SK-N-SH (cell line): ENCODE measurements around the gene NPAT. TPM values are rescaled to one million over a fixed set of nuclear protein-coding genes. Genes with fewer than 3 reads are reported as not detected.

Experiments
- CTCF ChIA-PET: fragments of 300-600, 350-600 bp; formaldehyde crosslinking; extraction: SDS; loops from one replicate; lab custom pipeline; 2021; lab: Yijun Ruan, JAX
- POLR2A ChIA-PET: fragments of 350-600 bp; sonication (Branson Sonifier 250); formaldehyde crosslinking; extraction: SDS; loops from one replicate; lab custom pipeline; 2020; ENCODE audit warnings: antibody characterized with exemption, inconsistent platforms; lab: Yijun Ruan, JAX
- DNase-seq: peaks from one replicate; pipeline ENCODE4 v3.0.0; 2012
- H2AFZ ChIP-seq: fragments of 200-600 bp; sonication (generic); 2 replicates; pipeline ENCODE4 v1.8.1; 2016; ENCODE audit warnings: antibody characterized with exemption, mild to moderate bottlenecking, low read depth
- H3F3A ChIP-seq: fragments of 200-600 bp; sonication (generic); replicated peaks from 2 replicates; pipeline ENCODE3; 2016; ENCODE audit warnings: antibody characterized with exemption, mild to moderate bottlenecking; ENCODE audit not compliant: insufficient read depth
- H3K27ac ChIP-seq, 2 experiments: fragments of 200-500 bp in 1 of 2; fragments of 200-600 bp in 1 of 2; sonication (Bioruptor generic) in 1 of 2; sonication (generic), shearing (Covaris generic) in 1 of 2; 2 replicates each; pipeline versions ENCODE4 v1.5.1 to v1.6.1; 2014 to 2016; ENCODE audit warnings: low read depth in 2 of 2, inconsistent platforms in 1 of 2, low read length in 1 of 2, mild to moderate bottlenecking in 1 of 2, mixed read lengths in 1 of 2
- H3K27me3 ChIP-seq: fragments of 200-600 bp; sonication (generic), shearing (Covaris generic); 2 replicates; pipeline ENCODE4 v1.6.1; 2016; ENCODE audit warnings: mixed run types; ENCODE audit not compliant: insufficient read depth
- H3K36me3 ChIP-seq, 2 experiments: fragments of 200-500 bp in 1 of 2; fragments of 200-600 bp in 1 of 2; sonication (Bioruptor generic) in 1 of 2; sonication (generic) in 1 of 2; replicated peaks in 1 of 2; 2 replicates each; pipeline versions ENCODE3 to v1.5.1; 2014 to 2016; ENCODE audit warnings: low read length in 1 of 2, mild to moderate bottlenecking in 1 of 2; ENCODE audit not compliant: insufficient read depth in 2 of 2, control insufficient read depth in 1 of 2
- H3K4me1 ChIP-seq, 2 experiments: fragments of 200-500 bp in 1 of 2; fragments of 200-600 bp in 1 of 2; sonication (Bioruptor generic) in 1 of 2; sonication (generic), shearing (Covaris generic) in 1 of 2; 2 replicates each; pipeline versions ENCODE4 v1.5.1 to v1.6.1; 2014 to 2016; ENCODE audit warnings: low read depth in 1 of 2, low read length in 1 of 2, mixed run types in 1 of 2; ENCODE audit not compliant: insufficient read depth in 2 of 2, control insufficient read depth in 1 of 2
- H3K4me2 ChIP-seq: fragments of 200-600 bp; sonication (generic), shearing (Covaris generic); 2 replicates; pipeline ENCODE4 v1.6.1; 2017; ENCODE audit warnings: mixed run types
- H3K4me3 ChIP-seq, 2 experiments: fragments of 200-500 bp in 1 of 2; fragments of 200-600 bp in 1 of 2; sonication (Bioruptor generic) in 1 of 2; sonication (generic), shearing (Covaris generic) in 1 of 2; 2 replicates each; pipeline versions ENCODE4 v1.5.1 to v1.8.1; 2014 to 2016; ENCODE audit warnings: low read depth in 2 of 2, inconsistent platforms in 1 of 2, low read length in 1 of 2, mild to moderate bottlenecking in 1 of 2, mixed read lengths in 1 of 2, moderate library complexity in 1 of 2
- H3K79me2 ChIP-seq: fragments of 200-600 bp; sonication (generic); 2 replicates; pipeline ENCODE4 v1.8.1; 2017; ENCODE audit warnings: mild to moderate bottlenecking; ENCODE audit not compliant: insufficient read depth
- H3K9ac ChIP-seq: fragments of 200-600 bp; sonication (generic); 2 replicates; pipeline ENCODE4 v1.6.1; 2017; ENCODE audit warnings: mixed run types
- H3K9me2 ChIP-seq: fragments of 200-600 bp; sonication (generic); 2 replicates; pipeline ENCODE4 v1.6.1; 2017; ENCODE audit warnings: mixed run types
- H3K9me3 ChIP-seq: fragments of 200-600 bp; sonication (generic); 2 replicates; pipeline ENCODE4 v1.6.1; 2017; ENCODE audit warnings: mixed run types, mild to moderate bottlenecking, moderate library complexity
- H4K20me1 ChIP-seq: fragments of 200-600 bp; sonication (generic); 2 replicates; pipeline ENCODE4 v1.6.1; 2017; ENCODE audit warnings: mild to moderate bottlenecking, mixed run types; ENCODE audit not compliant: insufficient read depth
- CHD2 ChIP-seq: fragments of 150-350 bp; IDR thresholded peaks from 2 replicates; pipeline ENCODE4 v1.6.1; 2018; ENCODE audit warnings: low read length; ENCODE audit not compliant: partially characterized antibody
- ELF1 ChIP-seq: IDR thresholded peaks from 2 replicates; pipeline ENCODE4 v1.4.0; 2012
- EZH2phosphoT487 ChIP-seq: fragments of 200-600 bp; sonication (generic); IDR thresholded peaks from 2 replicates; pipeline ENCODE4 v1.6.1; 2017; ENCODE audit warnings: low read depth, mixed run types, mild to moderate bottlenecking, antibody characterized with exemption, moderate library complexity, borderline replicate concordance
- FOSL2 ChIP-seq: IDR thresholded peaks from 2 replicates; pipeline ENCODE4 v1.4.0; 2012; ENCODE audit warnings: low read depth, mild to moderate bottlenecking, moderate library complexity, borderline replicate concordance
- FOXJ3 ChIP-seq: sonication (generic); formaldehyde crosslinking; IDR thresholded peaks from 2 replicates; pipeline ENCODE4 v1.5.1; 2020; ENCODE audit warnings: mild to moderate bottlenecking, missing genetic modification reagents
- GABPA ChIP-seq: IDR thresholded peaks from 2 replicates; pipeline ENCODE4 v1.4.0; 2012; ENCODE audit warnings: low read depth, mild to moderate bottlenecking
- GATA2 ChIP-seq: sonication (generic); formaldehyde crosslinking; IDR thresholded peaks from 2 replicates; pipeline ENCODE4 v1.5.0; 2020; ENCODE audit warnings: mild to moderate bottlenecking, missing genetic modification reagents
- JUND ChIP-seq: IDR thresholded peaks from 2 replicates; pipeline ENCODE4 v1.4.0; 2012
- MXI1 ChIP-seq: IDR thresholded peaks from 2 replicates; pipeline ENCODE4 v1.6.1; 2012; ENCODE audit warnings: mild to moderate bottlenecking, low read depth, low read length, improper control_type of control experiment
- POLR2AphosphoS5 ChIP-seq: IDR thresholded peaks from 2 replicates; pipeline ENCODE4 v1.6.1; 2012; ENCODE audit warnings: low read depth, low read length
- RAD21 ChIP-seq: IDR thresholded peaks from 2 replicates; pipeline ENCODE4 v1.6.1; 2012; ENCODE audit warnings: mild to moderate bottlenecking, low read length
- RCOR1 ChIP-seq: fragments of 150-350 bp; IDR thresholded peaks from 2 replicates; pipeline ENCODE4 v1.6.1; 2017; ENCODE audit warnings: antibody characterized with exemption, low read length
- RXRA ChIP-seq: IDR thresholded peaks from 2 replicates; pipeline ENCODE4 v1.4.0; 2012; ENCODE audit warnings: low read depth, mild to moderate bottlenecking, borderline replicate concordance
- SIN3A ChIP-seq: IDR thresholded peaks from 2 replicates; pipeline ENCODE4 v1.6.1; 2012; ENCODE audit warnings: low read depth, mild to moderate bottlenecking, low read length, moderate library complexity, borderline replicate concordance
- SMC3 ChIP-seq: IDR thresholded peaks from 2 replicates; pipeline ENCODE4 v1.6.1; 2012; ENCODE audit warnings: low read depth, low read length, improper control_type of control experiment
- TEAD4 ChIP-seq: IDR thresholded peaks from 2 replicates; pipeline ENCODE4 v1.4.0; 2012; ENCODE audit warnings: mild to moderate bottlenecking, borderline replicate concordance; ENCODE audit not compliant: insufficient read depth
- WGBS: methylation state at CpG from one replicate; pipeline ENCODE4 v1.1.6; 2017; ENCODE audit warnings: low lambda C conversion rate; 5-methylcytosine and 5-hydroxymethylcytosine counted together
- polyA plus RNA-seq, 3 experiments: library from polyadenylated mRNA; depleted of rRNA; stranded (reverse); fragments of >200 nt; gene quantifications; 2 replicates each; pipeline ENCODE4 v1.2.3, GENCODE V29; 2012
- TF ChIP-seq, protein P1 (sequence below): IDR thresholded peaks from 2 replicates; pipeline ENCODE4 v1.4.0; 2012; ENCODE audit warnings: low read depth
- TF ChIP-seq, protein P2 (sequence below): IDR thresholded peaks from 2 replicates; pipeline ENCODE4 v1.6.1; 2012; ENCODE audit warnings: mild to moderate bottlenecking, low read depth, low read length, moderate library complexity
- TF ChIP-seq, protein P3 (sequence below): IDR thresholded peaks from 2 replicates; pipeline ENCODE4 v1.4.0; 2012; ENCODE audit warnings: low read depth, borderline replicate concordance
- TF ChIP-seq, protein P4 (sequence below): fragments of 150-350 bp; IDR thresholded peaks from 2 replicates; pipeline ENCODE4 v1.6.1; 2017; ENCODE audit warnings: antibody characterized with exemption, low read length, low read depth, borderline replicate concordance
- TF ChIP-seq, protein P5 (sequence below): fragments of 150-350 bp; IDR thresholded peaks from 2 replicates; pipeline ENCODE4 v1.6.1; 2016; ENCODE audit warnings: mild to moderate bottlenecking, low read depth, low read length

The NPAT gene
- polyA plus RNA-seq (2012; rRNA removed) = 2.1 and 3.0 TPM in 2 replicates
- 3.0 and 3.2 TPM in 2 replicates for polyA plus RNA-seq (2012; cell fraction: cytosol; rRNA removed)
- 2.3 and 4.5 TPM in 2 replicates for polyA plus RNA-seq (2012; cell fraction: nucleus; rRNA removed)

DNA sequence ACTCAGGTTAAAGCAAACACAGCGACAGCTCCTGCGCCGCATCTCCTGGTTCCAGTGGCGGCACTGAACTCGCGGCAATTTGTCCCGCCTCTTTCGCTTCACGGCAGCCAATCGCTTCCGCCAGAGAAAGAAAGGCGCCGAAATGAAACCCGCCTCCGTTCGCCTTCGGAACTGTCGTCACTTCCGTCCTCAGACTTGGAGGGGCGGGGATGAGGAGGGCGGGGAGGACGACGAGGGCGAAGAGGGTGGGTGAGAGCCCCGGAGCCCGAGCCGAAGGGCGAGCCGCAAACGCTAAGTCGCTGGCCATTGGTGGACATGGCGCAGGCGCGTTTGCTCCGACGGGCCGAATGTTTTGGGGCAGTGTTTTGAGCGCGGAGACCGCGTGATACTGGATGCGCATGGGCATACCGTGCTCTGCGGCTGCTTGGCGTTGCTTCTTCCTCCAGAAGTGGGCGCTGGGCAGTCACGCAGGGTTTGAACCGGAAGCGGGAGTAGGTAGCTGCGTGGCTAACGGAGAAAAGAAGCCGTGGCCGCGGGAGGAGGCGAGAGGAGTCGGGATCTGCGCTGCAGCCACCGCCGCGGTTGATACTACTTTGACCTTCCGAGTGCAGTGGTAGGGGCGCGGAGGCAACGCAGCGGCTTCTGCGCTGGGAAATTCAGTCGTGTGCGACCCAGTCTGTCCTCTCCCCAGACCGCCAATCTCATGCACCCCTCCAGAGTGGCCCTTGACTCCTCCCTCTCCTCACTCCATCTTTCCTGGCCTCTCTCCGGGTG, at the start of gene NPAT, which contains the start of gene ATM:
TSS of gene NPAT (minus strand) at position 65 of the 774 bp plus-strand sequence. CDS start 102 bp downstream, outside the sequence.
TSS of gene ATM (plus strand) at position 494 of the 774 bp plus-strand sequence. CDS start 4,558 bp downstream, outside the sequence.
- H3F3A ChIP-seq = peaks cover 9% of the 10 kb centered on the region
- peaks cover 86% of the 10 kb centered on the region for H3K79me2 ChIP-seq
- no peaks in the 10 kb centered on the region for H3K27me3 ChIP-seq
- H4K20me1 ChIP-seq = no peaks in the 10 kb centered on the region
- peak within 1 kb of the TSS; percentile 86 for H2AFZ ChIP-seq
- peak within 1 kb of the TSS; percentile 83 to 97 for H3K4me3 ChIP-seq
- CTCF ChIA-PET = interaction anchor here (0.6 to 3.6 kb wide), 15 partner anchors 9 to 495 kb away, joined by 3 to 9 read pairs (median 4); partner anchors contain the start of genes ACAT1 and CUL5
- under 1% methylated on average over 35 of the region's 70 CpGs for WGBS
- H3K27ac ChIP-seq = peak within 1 kb of the TSS; percentile 92 to 96
- H3K9ac ChIP-seq = peak within 1 kb of the TSS; percentile 93
- peaks cover 10 to 23% of the 10 kb centered on the region in 2 experiments; a peak in 3 of 4 replicates for H3K4me1 ChIP-seq
- H3K9me3 ChIP-seq = no peaks in the 10 kb centered on the region
- peak; percentile 91 for DNase-seq
- peaks cover 7 to 8% of the 10 kb centered on the region in 2 experiments for H3K36me3 ChIP-seq
- POLR2A ChIA-PET = interaction anchor here (1.1 to 1.6 kb wide), 2 partner anchors 16 to 214 kb away, joined by 3 read pairs; partner anchors contain the start of gene CUL5
- H3K4me2 ChIP-seq = peak within 1 kb of the TSS; percentile 94
- H3K9me2 ChIP-seq = no peaks in the 10 kb centered on the region
- TF ChIP-seq SMC3 (peak; percentile 23; the same call in 1 of the 2 replicates), MXI1 (peak; percentile 92), FOXJ3 (no peak), ELF1 (peak; percentile 90), GABPA (peak; percentile 78), CHD2 (peak; percentile 64), EZH2phosphoT487 (no peak), POLR2AphosphoS5 (peak; percentile 91), JUND (no peak), TEAD4 (no peak), FOSL2 (no peak), GATA2 (CRISPR knock-in tag) (no peak), RAD21 (peak; percentile 59), SIN3A (peak; percentile 96), RXRA (no peak), RCOR1 (peak; percentile 30; the same call in 1 of the 2 replicates)
- TF ChIP-seq, protein P1, sequence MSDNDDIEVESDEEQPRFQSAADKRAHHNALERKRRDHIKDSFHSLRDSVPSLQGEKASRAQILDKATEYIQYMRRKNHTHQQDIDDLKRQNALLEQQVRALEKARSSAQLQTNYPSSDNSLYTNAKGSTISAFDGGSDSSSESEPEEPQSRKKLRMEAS = peak; percentile 95
- TF ChIP-seq, protein P2, sequence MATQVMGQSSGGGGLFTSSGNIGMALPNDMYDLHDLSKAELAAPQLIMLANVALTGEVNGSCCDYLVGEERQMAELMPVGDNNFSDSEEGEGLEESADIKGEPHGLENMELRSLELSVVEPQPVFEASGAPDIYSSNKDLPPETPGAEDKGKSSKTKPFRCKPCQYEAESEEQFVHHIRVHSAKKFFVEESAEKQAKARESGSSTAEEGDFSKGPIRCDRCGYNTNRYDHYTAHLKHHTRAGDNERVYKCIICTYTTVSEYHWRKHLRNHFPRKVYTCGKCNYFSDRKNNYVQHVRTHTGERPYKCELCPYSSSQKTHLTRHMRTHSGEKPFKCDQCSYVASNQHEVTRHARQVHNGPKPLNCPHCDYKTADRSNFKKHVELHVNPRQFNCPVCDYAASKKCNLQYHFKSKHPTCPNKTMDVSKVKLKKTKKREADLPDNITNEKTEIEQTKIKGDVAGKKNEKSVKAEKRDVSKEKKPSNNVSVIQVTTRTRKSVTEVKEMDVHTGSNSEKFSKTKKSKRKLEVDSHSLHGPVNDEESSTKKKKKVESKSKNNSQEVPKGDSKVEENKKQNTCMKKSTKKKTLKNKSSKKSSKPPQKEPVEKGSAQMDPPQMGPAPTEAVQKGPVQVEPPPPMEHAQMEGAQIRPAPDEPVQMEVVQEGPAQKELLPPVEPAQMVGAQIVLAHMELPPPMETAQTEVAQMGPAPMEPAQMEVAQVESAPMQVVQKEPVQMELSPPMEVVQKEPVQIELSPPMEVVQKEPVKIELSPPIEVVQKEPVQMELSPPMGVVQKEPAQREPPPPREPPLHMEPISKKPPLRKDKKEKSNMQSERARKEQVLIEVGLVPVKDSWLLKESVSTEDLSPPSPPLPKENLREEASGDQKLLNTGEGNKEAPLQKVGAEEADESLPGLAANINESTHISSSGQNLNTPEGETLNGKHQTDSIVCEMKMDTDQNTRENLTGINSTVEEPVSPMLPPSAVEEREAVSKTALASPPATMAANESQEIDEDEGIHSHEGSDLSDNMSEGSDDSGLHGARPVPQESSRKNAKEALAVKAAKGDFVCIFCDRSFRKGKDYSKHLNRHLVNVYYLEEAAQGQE = no peak
- TF ChIP-seq, protein P3, sequence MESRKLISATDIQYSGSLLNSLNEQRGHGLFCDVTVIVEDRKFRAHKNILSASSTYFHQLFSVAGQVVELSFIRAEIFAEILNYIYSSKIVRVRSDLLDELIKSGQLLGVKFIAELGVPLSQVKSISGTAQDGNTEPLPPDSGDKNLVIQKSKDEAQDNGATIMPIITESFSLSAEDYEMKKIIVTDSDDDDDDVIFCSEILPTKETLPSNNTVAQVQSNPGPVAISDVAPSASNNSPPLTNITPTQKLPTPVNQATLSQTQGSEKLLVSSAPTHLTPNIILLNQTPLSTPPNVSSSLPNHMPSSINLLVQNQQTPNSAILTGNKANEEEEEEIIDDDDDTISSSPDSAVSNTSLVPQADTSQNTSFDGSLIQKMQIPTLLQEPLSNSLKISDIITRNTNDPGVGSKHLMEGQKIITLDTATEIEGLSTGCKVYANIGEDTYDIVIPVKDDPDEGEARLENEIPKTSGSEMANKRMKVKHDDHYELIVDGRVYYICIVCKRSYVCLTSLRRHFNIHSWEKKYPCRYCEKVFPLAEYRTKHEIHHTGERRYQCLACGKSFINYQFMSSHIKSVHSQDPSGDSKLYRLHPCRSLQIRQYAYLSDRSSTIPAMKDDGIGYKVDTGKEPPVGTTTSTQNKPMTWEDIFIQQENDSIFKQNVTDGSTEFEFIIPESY = 0 out of 2 replicates have a peak, but pooled peaks have one; percentile 32
- TF ChIP-seq, protein P4, sequence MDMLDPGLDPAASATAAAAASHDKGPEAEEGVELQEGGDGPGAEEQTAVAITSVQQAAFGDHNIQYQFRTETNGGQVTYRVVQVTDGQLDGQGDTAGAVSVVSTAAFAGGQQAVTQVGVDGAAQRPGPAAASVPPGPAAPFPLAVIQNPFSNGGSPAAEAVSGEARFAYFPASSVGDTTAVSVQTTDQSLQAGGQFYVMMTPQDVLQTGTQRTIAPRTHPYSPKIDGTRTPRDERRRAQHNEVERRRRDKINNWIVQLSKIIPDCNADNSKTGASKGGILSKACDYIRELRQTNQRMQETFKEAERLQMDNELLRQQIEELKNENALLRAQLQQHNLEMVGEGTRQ = no peak
- TF ChIP-seq, protein P5, sequence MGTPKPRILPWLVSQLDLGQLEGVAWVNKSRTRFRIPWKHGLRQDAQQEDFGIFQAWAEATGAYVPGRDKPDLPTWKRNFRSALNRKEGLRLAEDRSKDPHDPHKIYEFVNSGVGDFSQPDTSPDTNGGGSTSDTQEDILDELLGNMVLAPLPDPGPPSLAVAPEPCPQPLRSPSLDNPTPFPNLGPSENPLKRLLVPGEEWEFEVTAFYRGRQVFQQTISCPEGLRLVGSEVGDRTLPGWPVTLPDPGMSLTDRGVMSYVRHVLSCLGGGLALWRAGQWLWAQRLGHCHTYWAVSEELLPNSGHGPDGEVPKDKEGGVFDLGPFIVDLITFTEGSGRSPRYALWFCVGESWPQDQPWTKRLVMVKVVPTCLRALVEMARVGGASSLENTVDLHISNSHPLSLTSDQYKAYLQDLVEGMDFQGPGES = peak; percentile 15; the same call in 1 of the 2 replicates
